Measurements from ENCODE around the gene WDR82. TPM values are rescaled to one million over a fixed set of nuclear protein-coding genes. Genes with fewer than 3 reads are reported as not detected.
A peak's percentile ranks its signal among the peaks of the same experiment; 100 is the strongest.
"Not testable (repeated sequence)": the region's sequence is repeated elsewhere in the genome, so short reads cannot be mapped to it uniquely, and the experiment has no call there.

The WDR82 gene
- total RNA-seq, 1 donor from 2014 or later = 62.3 TPM

DNA sequence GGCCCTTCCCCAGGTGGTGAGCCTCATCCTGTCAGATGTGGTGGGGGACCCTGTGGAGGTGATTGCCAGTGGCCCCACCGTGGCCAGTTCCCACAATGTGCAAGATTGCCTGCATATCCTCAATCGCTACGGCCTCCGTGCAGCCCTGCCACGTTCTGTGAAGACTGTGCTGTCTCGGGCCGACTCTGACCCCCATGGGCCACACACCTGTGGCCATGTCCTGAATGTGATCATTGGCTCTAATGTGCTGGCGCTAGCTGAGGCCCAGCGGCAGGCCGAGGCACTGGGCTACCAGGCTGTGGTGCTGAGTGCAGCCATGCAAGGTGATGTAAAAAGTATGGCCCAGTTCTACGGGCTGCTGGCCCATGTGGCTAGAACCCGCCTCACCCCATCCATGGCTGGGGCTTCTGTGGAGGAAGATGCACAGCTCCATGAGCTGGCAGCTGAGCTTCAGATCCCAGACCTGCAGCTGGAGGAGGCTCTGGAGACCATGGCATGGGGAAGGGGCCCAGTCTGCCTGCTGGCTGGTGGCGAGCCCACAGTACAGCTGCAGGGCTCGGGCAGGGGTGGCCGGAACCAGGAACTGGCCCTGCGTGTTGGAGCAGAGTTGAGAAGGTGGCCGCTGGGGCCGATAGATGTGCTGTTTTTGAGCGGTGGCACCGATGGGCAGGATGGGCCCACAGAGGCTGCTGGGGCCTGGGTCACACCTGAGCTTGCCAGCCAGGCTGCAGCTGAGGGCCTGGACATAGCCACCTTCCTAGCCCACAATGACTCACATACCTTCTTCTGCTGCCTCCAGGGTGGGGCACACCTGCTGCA, 14.0 kb upstream of the WDR82 start:
- no peak for ATAC-seq
- no peak for DNase-seq (ENCODE audit: missing footprints)
- intact Hi-C loops (cut with DNase I) = no loop called here

DNA sequence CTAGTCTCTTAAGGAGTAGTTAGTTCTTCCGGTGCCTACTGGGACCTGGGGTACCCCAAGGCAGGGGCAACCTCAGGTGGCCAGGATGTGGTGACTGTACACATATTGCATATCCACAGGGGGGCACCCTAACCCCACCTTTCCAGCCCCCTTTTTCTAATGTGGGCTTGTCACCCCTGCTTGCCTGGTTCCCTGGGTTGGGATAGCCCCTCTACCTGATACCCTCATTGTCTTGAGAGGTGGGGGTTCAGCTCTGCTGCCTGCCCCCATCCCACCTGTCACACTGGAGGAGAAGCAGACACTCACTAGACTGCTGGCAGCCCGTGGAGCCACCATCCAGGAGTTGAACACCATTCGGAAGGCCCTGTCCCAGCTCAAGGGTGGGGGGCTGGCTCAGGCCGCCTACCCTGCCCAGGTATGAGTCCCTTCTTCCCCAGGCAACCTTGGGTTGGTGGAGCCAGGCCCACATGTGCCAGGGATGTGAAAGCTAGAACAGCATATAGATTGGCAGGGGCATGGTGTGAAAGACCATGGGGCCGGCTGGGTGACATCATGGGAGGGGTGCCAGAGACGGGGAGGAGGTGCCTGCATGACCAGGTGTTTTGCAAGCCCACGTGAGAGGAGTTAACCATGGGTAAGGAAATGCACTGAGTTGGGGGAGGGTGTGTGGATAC, 13.2 kb upstream of the WDR82 start:
- ATAC-seq (no peak), DNase-seq (ENCODE audit: missing footprints) (no peak)
- intact Hi-C loops (cut with DNase I) = loop anchor here (1.0 kb wide), 1 partner anchor 48 kb away; no protein-coding TSS in a partner anchor

DNA sequence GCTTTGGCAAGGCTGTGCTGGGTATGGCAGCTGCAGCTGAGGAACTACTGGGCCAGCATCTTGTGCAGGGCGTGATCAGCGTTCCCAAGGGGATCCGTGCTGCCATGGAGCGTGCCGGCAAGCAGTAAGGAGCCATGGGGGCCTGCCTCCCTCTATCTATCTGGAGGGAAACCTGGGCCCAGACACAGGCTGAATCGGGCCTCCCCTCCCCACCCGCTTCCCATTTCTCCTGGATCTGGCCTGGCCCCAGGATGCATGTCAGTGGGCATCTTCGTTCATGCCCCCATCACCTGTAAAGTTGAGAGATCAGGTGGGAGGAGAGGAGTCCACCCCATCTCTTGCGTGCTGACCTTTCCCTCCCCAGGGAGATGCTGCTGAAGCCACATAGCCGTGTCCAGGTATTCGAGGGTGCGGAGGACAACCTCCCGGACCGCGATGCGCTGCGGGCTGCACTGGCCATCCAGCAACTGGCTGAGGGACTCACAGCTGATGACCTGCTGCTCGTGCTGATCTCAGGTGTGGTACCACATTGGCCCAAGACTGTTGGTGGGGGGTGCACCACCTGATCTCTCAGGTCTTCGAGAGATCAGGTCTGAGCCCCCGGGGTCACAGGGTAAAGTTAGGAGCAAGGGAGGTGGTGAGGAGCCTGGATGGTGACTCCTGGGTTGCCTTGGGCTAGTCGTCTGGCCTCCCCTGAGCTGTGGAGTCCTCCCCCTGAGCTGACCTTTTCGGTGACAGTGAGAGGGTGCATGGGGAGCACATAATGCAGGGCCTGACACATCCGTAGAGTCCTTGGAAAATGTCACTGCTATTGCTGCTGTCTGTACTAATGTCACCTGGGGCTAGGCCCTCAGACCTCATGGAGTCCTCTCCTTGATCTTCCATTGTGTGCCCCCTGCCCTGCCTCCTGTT, 12.4 kb upstream of the WDR82 start:
- intact Hi-C loops (cut with DNase I) = loop anchor here (1.0 kb wide), 1 partner anchor 48 kb away; no protein-coding TSS in a partner anchor
- DNase-seq (ENCODE audit: missing footprints) (no peak), ATAC-seq (no peak)

DNA sequence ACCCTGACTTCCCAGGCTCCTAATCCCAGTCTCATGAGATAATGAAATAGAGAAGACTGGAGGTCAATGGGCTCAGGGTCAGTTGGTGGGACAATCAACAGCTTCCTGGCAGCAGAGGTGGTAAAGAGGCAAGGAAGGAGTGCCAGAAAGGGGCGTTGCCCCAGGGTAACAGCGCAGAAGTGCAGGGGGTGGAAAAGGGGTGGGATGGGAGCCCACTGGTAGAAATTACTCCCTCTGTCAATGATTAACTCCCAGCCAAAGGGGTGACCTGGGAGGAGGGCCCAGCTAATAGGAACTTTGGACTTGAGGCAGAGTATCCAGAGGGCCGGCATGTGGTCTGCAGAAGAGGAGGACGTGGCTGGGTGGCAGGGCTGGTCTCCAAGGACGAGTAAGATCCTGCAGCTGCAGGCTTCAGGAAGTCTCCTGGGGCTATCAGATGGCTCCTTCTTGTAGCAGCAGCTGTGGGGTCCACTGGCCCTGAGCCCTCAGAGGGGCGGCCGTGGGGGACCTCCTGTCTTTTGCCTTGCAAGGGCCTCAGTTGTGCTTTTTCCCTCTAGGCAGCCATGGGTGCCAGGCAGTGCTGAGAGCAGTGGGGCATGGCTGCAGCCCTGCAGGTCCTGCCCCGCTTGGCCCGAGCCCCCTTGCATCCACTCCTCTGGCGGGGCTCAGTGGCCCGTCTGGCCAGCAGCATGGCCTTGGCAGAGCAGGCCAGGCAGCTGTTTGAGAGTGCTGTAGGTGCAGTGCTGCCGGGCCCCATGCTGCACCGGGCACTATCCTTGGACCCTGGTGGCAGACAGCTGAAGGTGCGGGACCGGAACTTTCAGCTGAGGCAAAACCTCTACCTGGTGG, 11.5 kb upstream of the WDR82 start:
- ATAC-seq = no peak
- intact Hi-C loops (cut with DNase I) = no loop called here
- DNase-seq (ENCODE audit: missing footprints) = peak; percentile 68

DNA sequence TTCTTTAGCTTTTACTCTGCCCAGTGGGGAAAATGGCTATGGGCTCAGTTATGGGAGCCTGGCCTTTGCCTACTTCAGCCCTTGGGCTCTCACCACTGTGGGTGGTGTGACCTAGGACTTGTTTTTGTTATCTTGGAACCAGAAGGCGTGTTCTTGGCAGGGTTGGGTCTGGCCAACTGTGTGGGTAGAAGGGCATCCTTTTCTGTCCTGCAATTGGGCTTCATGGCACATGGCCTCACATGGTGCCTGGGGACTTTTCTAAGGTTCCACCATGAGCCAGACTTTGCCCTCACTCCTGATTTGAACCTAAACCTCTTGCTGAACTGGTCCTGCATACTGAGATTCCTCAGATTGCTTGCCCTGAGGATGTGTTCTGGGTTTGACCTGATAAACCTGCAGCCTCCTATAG, 10.9 kb upstream of the WDR82 start:
- no peak for ATAC-seq
- no peak for DNase-seq (ENCODE audit: missing footprints)
- intact Hi-C loops (cut with DNase I) = no loop called here

DNA sequence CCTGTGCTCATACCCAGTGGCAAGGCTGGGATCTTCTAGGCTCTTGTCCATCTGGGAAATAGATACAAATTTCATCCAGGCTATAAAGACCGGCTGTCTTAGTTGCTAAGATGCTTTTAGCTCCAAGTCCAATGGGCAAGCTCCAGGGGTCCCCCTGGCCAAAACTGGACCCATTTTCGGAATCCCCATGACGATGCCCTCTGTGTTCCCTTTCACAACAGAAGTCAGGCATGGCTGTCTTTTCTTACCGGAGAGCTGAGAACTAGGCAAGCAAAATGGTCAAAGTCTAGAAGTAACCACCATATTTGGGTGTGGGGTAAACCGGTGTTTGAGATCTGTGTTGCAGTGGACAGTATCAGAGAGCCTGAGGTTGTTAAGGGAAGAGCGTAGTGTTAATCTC, 10.2 kb upstream of the WDR82 start:
- intact Hi-C loops (cut with DNase I) = no loop called here
- no peak for DNase-seq (ENCODE audit: missing footprints)
- ATAC-seq = no peak

DNA sequence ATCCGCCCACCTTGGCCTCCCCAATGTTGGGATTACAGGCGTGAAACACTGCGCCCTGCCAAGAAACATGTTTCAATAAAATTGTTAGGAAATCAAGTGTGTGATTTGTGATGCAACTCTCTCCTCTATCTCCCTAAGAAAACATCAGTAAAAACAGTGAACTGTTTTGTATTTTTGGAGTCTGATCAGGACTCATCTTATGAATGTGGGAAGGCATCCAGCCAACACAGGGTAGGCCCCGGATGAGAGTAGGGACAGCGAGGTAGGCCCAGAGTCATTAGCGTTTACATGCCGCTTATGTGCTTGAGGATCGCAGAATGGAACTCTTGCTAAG, 8.3 kb upstream of the WDR82 start:
- intact Hi-C loops (cut with DNase I) = no loop called here
- no peak for ATAC-seq
- DNase-seq (ENCODE audit: missing footprints) = no peak

DNA sequence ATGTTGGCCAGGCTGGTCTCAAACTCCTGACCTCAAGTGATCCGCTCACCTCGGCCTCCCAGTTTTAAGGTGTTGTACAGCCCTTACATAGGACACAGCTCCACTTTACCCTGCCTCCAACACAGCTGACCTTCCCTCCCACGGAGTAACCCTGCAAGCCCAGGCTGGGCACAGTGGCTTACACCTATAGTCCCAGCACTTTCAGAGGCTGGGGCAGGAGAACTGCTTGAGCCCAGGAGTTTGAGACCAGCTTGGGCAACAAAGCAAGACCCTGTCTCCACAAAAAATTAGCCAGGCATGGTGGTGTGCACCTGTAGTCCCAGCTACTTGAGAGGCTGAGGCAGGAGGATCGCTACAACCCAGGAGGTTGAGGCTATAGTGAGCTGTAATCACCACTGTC, 5.6 kb upstream of the WDR82 start:
- intact Hi-C loops (cut with DNase I); DNase-seq (ENCODE audit: missing footprints); ATAC-seq: not testable (repeated sequence)

DNA sequence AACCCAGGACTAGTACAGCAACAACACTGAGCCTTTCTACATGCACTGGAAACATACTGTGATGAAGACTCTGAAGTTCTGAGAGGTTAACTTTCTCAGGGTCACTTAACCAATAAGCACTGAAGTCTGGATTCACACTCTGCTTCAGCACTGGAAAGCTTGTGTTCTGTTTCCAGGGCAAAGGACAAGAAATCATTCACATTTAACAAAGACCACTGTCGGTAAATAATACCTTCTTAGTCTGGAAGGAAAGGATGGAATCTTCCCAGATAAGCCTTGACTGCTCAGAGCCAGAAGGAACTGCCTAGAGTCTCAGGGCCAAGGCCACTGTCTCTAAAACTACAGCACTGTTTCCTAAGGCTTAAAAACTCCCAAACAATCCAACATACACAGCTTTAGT, 4.9 kb upstream of the WDR82 start:
- intact Hi-C loops (cut with DNase I) = no loop called here
- no peak for ATAC-seq
- DNase-seq (ENCODE audit: missing footprints) = no peak

DNA sequence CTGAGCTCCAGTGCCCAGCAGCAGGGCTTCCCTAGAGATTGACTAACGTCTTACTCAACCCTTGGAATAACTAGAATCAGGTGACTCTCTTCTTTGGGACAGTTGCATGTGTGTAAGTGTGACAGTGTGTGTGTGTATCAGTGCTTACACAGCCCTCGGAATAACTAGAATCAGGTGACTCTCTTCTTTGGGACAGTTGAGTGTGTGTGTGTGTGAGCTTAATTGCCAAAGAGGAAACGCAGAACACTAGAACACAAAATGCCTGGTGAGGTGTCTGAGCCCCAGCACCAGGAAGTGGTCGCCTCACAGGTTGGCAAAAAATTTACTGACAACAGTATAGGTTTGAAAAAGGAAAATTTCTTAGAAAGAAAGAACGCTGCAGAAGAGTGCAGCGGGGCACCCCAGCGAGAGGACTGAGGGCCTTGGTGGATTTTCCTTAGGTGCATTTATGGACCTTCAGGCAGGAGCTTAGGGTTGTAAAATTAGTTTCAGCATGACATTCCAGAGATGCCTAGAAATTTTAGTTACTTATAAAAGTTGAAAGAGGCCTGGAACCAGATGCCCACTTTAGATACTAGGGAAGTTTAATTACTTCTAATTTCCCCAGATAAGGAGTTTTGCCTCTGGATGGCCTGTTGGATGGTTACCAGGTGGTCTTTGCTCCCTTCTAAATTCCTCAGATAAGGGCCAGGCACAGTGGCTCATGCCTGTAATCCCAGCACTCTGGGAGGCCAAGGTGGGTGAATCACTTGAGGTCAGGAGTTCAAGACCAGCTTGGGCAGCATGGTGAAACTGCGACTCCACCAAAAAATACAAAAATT, 3.7 kb upstream of the WDR82 start:
- intact Hi-C loops (cut with DNase I) = no loop called here
- no peak for ATAC-seq
- DNase-seq (ENCODE audit: missing footprints) = no peak

DNA sequence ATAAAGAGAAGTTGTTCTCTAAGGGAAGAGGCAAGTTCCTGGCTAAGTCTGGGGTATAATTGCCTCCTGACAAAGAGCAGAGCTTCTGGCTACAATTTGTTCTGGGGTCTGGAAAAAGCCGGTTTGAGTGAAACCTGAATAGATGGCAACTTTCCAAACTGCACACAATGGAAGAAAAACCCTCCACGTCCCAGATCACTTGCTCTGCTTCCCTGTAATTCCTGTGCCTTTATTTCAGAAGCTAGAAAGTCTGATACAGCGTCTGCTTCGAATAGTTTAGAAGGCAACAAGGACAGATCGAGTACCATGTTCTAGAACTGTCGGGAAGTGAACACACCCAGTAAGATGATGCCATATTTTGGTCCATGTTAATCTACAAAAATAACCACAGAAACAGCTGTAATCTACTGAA, 1.6 kb upstream of the WDR82 start:
- intact Hi-C loops (cut with DNase I) = no loop called here
- ATAC-seq = no peak

DNA sequence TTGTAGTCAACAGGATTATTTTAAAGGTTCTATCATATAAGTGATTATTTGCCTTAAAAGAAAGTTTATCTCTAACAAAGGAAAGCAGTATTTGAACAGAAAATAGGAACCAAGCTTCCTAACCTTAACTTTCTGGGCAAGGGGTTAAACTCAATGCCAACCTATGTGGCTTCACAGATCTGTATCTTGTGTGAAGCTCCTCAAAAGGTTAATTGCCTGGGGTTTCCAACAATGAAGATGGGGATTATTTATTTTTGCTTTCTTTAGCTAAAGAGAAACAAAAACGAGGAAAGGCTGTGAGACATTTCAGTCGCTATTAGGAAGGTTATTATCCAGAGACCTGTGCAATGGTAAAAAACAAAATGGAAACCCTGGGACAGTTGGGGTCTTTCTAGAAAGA, 1.1 kb upstream of the WDR82 start:
- ATAC-seq (no peak), DNase-seq (ENCODE audit: missing footprints) (no peak)
- intact Hi-C loops (cut with DNase I) = loop anchor here (2.0 kb wide), 2 partner anchors 41 to 125 kb away; partner anchors contain the start of genes POC1A and TWF2

More for the DNA sequence above, 1.6 kb upstream of the WDR82 start:
- no peak for DNase-seq (ENCODE audit: missing footprints)

DNA sequence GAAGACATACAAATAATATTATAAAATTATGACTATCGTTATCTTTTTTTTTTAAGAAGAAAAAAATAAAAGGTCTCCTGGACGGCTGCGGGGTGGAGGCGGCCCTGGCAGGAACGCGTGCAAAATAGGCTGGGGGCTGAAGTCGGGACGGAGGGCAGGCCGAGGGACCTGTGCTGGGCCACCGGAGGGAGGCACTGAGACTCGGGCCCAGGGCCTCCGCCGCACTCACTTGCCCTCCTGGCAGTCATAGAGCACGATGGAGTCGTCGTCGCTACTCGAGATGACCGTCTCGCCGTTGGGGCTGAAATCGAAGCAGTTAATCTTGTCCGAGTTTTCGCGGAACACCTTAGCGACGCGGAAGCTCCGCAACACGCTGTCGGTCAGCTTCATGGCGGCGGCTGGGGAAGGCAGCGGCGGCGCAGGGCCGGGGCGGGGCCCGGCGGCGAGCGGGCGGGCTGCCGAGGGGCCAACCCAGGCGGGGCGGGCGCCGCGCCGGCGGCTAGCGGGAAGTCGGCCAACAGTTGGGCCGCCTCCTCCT, 408 bp downstream of the WDR82 start:
- intact Hi-C loops (cut with DNase I) = loop anchor here (2.0 kb wide), 2 partner anchors 39 to 123 kb away; partner anchors contain the start of genes POC1A and TWF2
- DNase-seq (ENCODE audit: missing footprints) (no peak), ATAC-seq (peak; percentile 81)

DNA sequence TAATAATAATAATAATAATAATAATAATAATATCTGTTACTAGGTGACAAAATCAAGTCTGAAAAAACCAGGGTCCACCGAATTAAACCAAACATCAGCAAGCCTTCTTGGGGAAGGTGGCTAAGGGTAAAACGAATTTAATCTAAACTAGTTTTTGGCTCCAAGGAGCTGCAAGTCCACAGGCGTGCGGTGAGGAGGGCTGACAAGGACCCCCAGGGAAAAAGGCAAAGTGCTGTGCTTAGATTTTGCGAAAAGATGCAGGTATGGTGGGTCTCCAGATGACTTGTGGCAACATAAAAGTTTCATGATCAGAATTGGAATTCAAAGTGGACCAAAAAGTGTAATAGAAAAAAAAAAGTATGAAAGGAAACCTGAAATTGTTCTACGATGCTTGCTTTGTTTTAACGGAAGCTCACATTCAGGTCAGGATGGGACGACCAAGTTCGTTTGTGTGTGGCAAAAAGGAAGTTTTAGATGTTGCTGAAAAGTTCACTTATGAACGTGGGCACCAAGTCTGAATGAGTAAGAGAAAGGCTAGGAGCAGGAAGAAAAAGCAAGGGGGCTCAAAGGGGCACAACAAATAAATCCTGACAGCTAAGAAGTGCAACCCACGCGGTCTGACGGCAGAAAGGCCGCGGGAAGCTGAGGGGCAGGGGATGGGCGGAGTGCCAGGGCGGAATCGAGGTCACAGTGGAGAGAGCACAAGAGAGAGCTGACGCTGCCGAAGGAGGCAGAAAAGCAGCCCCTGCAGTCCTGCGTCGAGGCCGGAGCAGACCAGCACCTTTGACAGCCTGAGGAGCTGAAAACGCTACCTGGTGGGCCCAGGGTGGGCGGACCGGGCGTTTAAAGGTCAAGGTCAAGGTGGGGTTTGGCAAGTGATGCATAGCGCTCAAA, 1.1 kb downstream of the WDR82 start:
- intact Hi-C loops (cut with DNase I) = no loop called here
- ATAC-seq (peak; percentile 15), DNase-seq (ENCODE audit: missing footprints) (peak; percentile 91)

DNA sequence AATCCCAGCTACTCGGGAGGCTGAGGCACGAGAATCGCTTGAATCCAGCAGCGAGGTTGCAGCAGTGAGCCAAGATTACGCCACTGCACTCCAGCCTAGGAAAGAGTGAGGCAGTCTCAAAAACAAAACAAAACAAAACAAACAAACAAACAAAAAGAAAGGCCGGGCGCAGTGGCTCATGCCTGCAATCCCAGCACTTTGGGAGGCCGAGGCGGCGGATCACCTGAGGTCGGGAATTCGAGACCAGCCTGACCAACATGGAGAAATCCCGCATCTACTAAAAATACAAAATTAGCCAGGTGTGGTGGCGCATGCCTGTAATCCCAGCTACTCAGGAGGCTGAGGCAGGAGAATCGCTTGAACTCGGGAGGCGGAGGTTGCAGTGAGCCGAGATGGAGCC, 3.7 kb downstream of the WDR82 start:
- ATAC-seq; intact Hi-C loops (cut with DNase I); DNase-seq (ENCODE audit: missing footprints): not testable (repeated sequence)

DNA sequence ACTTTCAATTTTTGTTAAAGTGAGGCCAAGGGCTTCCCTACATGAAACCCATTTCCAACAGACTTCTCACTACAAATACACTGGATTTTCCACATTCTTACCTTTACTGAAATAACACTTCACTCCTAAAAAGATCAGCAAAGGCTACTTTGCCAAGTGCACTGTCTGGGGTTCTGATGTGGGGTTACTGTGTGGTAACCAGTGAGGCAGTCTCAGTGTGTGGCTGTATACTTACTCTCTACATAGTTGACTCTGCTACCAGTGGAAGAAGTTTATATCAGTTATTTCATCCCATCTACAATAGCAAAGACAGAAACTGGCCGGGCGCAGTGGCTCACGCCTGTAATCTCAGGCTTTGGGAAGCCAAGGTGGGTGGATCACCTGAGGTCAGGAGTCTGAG, 5.6 kb downstream of the WDR82 start:
- intact Hi-C loops (cut with DNase I) = no loop called here
- no peak for DNase-seq (ENCODE audit: missing footprints)
- no peak for ATAC-seq

All from Right ventricle myocardium inferior (tissue), 1 donor.